ENCODE data around the gene CLDND1.

CLDND1 gene

GRCh38 chr3:98551236-98551635, 28.5 kb upstream of the CLDND1 start:
- DNase-seq, result no peak

GRCh38 chr3:98550833-98551232, 28.1 kb upstream of the CLDND1 start:
- DNase-seq, result no peak

- DNase-seq, result no peak
Measured at GRCh38 chr3:98548544-98548943, 25.8 kb upstream of the CLDND1 start.

- DNase-seq, result no peak
Measured at GRCh38 chr3:98545940-98546339, 23.2 kb upstream of the CLDND1 start.

- DNase-seq, result no peak
Measured at GRCh38 chr3:98542623-98543022, 19.9 kb upstream of the CLDND1 start.

- DNase-seq, result no peak
Measured at GRCh38 chr3:98541695-98542094, 19.0 kb upstream of the CLDND1 start.

GRCh38 chr3:98540346-98540745, 17.6 kb upstream of the CLDND1 start:
- DNase-seq, result no peak

GRCh38 chr3:98536456-98537017, 13.8 kb upstream of the CLDND1 start:
- no peak for DNase-seq

- no peak for DNase-seq
Measured at GRCh38 chr3:98534734-98535133, 12.0 kb upstream of the CLDND1 start.

- DNase-seq, result no peak
Measured at GRCh38 chr3:98534168-98534567, 11.5 kb upstream of the CLDND1 start.

- no peak for DNase-seq
Measured at GRCh38 chr3:98532709-98533571, 10.2 kb upstream of the CLDND1 start.

- DNase-seq, result no peak
Measured at GRCh38 chr3:98532275-98532637, 9.6 kb upstream of the CLDND1 start.

GRCh38 chr3:98531622-98532274, 9.0 kb upstream of the CLDND1 start, which contains the start of gene GPR15:
Gene GPR15 (plus strand): TSS chr3:98531978. CDS start chr3:98532034, 56 bp downstream.
- no peak for DNase-seq

GRCh38 chr3:98530676-98531075, 8.0 kb upstream of the CLDND1 start:
- no peak for DNase-seq

GRCh38 chr3:98529856-98530459, 7.3 kb upstream of the CLDND1 start:
- no peak for DNase-seq

- no peak for DNase-seq
Measured at GRCh38 chr3:98528474-98529346, 6.0 kb upstream of the CLDND1 start.

- no peak for DNase-seq
Measured at GRCh38 chr3:98525494-98525893, 2.8 kb upstream of the CLDND1 start.

- peak; percentile 58 for DNase-seq
Measured at GRCh38 chr3:98521897-98522543, 682 bp downstream of the CLDND1 start.

- no peak for DNase-seq
Measured at GRCh38 chr3:98519351-98519750, 3.4 kb downstream of the CLDND1 start.

- no peak for DNase-seq
Measured at GRCh38 chr3:98518816-98519215, 3.9 kb downstream of the CLDND1 start.

- DNase-seq, result no peak
Measured at GRCh38 chr3:98514948-98515347, 7.8 kb downstream of the CLDND1 start.

GRCh38 chr3:98513736-98514135, 9.0 kb downstream of the CLDND1 start:
- no peak for DNase-seq
